HG03432 (cell line): ENCODE data around the gene SLC25A18.

ENCODE experiments used
- ATAC-seq: cut with Tn5 transposase; IDR thresholded peaks from one replicate; pipeline ENCODE4 v1.9.1; 2021; ENCODE audit warnings: mild to moderate bottlenecking, moderate library complexity; ENCODE audit not compliant: unreplicated experiment

The SLC25A18 gene

DNA sequence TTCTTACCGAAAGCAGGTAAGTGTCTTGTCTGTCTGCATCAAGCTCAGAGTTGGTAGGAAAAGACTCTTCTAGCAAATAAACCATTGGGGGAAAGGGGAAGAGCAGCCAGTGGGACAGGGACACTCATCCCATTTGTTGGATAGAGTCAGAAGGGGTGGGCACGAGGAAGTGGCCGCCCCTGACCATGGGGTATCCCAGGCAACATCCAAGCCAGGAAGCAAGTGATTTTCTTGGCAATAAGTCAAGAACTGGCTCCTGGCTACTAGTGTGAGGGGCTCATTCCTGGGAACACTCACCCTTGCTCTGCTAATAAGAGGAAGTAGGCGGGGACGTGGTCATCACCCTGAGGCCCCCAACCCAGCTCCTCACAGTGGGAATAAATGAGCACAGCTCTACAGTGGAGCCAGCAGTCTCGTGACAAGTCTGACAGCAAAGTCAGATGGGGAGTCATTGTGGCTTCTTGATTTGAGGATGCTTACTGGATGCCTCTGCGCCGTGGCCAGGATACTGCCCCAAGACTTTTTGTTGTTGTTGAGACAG lies 6.7 kb downstream of the SLC25A18 start:
- no peak for ATAC-seq

DNA sequence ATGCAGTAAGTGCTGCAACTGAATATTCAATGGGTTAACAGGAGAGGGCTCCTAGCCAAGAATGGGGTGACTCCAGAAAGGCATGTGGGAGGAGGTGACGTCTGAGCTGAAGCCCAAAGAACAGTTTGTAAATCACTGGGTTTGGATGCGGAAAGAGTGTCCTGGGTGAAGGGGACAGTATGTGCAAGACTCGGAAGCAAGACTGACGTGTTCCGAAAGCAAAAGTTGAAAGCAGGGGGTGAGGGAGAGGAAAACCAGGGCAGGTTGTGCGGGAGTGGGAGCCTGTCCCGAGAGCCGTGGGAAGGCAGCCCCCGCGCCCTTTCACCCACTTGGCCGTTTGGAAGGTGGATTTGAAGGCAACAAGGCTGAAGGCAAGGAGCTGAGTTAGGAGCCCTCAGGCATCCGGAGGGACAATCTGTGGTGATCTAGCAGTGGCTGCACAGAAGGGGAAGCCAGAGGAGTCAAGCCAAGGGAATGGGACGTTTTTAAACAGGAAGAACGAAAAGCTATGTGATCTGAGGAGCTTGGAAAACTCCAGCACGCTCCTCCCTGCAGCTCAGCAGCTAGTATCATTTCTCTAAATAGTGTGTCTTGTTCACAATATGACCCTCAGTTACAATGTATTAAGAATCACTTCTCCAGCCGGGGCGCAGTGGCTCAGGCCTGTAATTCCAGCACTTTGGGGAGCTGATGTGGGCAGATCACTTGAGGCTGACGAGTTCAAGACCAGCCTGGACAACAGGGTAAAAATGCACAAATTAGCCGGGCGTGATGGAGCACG lies 7.7 kb downstream of the SLC25A18 start:
- ATAC-seq = no peak

DNA sequence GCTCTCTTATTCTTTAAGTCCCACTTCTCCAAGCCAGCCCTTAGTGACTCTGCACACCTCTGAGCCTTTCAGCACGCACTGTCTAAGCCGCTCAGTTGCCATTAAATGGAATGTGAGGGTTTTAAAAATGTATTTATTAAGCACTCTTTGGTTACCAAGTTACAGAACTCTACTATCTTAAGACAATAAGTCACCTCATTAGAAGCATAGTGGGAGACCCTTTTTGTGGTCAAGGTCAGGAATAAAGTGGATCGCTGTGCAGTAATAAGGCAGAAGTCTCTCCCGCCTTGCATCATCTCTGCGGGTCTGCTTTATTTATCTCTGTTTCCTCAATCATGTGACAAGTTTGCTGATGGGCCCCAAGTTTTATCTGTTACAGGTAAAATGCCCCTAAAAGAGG lies 11.9 kb downstream of the SLC25A18 start:
- ATAC-seq = no peak

DNA sequence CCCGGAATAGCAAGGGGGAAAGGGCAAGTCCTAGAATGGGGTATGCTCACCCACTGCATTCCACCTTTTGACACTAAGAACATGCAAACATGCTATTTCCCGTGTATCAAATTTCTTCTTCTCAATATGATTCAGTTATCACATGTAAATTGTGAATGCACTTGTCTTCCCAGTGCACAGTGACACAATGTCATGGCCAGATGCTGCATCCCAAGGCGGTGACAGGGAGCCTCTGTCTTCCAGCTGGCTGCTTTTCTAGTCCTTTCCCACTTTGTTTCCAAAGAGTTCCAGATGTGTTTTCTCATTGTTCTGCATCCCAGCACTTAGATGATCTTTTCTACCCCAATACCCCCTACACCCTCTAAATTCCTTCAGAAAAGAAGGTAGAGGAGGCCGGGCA lies 12.4 kb downstream of the SLC25A18 start:
- no peak for ATAC-seq

DNA sequence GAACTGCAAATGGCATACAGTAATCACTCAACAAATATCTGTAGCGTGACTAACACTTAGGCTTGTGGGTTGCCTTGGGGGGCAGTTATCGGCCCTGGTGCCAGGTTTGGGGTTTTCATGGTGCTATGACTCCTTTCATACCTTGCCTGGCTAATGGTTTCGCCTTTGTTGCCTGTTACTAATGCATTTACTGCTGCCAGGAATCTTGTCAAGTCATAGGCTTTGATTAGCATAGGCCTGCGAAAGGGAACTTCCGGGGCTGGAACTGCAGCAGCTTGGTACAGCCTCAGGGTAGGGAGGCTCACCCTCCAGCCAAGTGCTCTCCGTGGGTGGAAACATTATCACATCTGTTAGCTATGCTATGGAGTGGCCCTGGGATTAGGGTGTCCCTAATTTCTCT lies 13.2 kb downstream of the SLC25A18 start:
- ATAC-seq = no peak

DNA sequence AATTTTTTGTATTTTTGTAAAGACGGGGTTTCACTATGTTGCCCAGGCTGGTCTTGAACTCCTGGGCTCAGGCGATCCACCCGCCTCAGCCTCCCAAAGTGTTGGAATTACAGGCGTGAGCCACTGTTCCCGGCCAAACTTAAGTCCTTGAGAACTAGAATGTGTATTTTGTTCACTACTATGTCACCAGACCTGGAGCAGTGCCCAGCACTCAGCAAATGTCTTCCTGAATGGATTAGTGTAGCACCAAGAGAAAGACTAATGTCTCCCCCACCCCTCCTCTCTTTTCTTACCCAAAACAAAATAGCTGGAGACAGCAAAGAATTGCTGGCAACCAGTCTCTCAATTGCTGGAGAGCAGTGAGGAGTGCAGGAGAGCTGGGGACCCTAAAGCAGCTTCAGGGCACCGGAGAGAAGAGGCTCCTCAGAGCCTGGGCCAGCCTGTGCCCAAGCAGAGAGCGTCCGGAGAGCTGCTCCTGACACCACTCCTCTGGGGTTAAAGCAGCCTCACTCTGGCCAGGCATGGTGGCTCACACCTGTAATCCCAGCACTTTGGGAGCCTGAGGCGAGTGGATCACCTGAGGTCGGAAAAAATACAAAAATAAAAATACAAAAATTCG lies 14.9 kb downstream of the SLC25A18 start:
- ATAC-seq = no peak

DNA sequence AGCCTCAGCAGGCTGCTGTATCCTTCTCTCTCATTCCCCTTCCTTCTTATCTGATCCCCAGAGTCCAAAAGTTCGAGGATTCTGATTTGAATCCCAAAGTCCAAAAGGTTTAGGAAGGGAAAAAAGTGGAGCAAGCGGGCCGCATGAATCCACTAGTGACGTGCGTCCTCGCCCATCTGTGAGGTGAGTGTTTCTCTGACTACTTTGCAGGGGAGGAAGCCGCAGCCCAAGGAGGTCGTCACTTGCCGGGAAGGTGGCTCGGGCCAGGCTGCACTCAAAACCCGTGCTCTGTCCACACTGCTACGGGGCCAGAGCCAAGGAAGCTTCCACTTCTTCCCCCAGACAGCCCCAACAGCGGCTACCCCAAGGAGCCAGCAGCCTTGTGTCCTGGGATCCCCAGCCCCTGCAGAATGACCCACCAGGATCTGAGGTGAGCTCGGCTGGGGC lies 16.3 kb downstream of the SLC25A18 start:
- ATAC-seq = no peak

DNA sequence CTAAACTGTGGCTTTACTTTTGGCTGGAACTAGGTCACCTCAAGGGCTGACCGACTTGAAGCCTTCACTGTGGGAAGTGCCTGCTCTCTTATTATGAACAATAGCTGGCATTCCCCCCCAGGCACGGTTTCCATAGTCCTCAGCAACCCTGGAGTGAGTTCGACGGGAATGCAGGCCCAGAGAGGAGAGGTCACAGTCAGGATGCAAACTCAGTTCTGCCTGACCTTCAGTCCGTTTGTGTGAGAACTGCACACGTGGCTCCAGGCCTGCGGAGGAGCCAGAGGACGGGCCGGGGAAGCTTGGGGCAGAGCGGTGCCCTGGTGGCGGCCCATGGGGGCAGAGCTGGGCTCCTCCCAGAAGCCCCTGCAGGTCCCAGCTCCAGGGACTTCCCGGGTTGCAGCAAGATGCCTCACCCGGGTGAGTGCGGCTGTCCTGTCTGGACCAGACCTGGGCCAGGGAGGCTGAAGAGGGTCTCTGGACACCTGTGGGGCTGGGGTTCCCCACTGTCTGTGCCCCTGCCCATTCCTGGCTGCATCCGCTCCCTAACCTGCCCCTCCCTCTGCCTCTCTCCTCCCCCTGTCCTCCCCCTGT lies 17.2 kb downstream of the SLC25A18 start:
- no peak for ATAC-seq

DNA sequence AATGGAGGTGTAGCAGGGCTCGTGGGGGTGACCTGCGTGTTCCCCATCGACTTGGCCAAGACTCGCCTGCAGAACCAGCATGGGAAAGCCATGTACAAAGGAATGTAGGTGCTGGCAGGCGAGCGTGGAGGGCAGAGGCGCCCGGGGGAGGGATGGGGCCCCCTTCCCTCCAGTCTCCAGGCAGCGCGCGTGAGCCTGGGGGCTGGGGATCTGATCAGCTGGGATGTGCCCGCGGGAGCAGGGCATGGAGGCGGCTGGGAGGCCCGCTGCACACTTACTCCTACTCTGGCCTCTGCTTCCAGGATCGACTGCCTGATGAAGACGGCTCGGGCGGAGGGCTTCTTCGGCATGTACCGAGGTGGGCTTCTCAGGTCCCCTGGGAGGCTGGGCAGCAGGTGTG lies 17.8 kb downstream of the SLC25A18 start:
- ATAC-seq = no peak

DNA sequence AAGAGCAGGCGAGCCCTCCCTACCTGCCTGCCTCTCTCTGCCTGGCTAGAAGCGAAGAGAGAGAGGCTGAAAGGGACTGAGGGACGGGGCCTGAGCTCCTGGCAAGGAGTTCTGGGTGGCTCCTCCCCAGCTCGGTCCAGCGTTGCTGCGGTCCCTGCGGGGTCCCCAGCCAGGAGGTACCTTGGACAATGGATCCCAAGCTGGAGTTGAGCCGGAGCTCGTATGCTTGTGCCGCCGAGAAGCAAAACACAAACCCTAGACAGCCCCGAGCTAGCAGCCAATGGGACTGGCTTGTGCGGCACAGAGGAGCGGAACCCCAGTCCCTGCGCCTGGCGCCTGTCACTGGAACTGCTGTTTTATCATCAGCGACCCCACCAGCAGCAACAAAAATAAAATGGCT lies 18.3 kb downstream of the SLC25A18 start:
- ATAC-seq = no peak

DNA sequence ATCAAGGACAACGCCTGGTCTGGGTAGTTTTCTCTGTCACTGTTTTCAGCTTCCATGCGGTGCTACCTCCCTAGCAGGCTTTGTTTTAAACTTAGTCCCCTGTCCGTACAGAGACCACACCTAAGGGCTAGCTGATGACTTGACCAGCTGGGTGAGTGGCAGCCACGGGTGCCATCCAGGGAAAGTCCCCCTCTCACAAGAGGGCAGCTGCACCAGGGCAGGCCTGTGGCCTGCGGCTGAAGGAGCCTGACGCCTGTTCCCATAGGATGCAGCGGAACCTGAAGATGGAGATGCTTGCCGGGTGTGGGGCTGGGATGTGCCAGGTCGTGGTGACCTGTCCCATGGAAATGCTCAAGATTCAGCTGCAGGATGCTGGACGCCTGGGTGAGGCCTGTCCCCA lies 19.9 kb downstream of the SLC25A18 start:
- no peak for ATAC-seq

DNA sequence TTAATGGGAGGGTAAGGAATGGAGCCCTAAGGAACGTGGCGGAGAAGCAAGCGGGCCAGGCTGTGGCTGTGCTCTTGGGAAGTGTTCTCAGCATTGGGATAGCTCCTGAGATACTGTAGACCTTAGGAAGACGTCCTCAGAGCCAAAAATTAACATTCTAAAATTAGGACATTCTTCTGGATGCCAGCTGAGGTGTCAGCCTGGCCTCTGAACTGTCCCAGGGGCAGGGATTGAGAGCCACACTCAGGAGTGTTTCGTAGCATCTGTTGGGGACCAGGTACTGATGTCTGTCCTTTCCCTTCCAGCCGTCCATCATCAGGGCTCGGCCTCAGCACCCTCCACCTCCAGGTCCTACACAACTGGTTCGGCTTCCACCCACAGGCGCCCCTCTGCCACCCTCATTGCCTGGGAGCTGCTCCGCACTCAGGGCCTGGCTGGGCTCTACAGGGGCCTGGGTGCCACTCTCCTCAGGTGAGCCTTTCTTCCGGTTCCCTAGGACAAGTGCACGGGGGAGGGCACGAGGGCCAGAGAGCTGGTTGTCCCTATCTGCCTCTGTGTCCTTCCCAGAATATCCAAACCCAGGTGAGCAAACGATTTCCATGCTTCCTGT lies 23.6 kb downstream of the SLC25A18 start:
- no peak for ATAC-seq

DNA sequence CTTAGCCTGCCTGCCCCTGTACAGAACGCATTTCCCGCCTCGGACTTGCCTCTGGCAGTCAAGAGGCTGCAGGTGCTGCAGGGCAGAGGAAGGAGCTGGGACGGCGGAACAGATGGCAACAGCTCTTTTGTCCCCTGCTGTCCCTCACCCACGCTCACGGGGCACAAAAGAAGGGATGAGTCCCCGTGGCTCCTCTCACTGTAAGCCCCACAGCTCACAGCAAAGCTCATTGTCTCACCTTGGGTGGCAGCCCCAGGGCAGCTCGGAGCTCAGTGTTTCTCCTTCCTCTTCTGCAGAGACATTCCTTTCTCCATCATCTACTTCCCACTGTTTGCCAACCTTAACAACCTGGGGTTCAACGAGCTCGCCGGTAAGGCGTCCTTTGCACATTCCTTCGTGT lies 24.3 kb downstream of the SLC25A18 start:
- ATAC-seq = no peak

DNA sequence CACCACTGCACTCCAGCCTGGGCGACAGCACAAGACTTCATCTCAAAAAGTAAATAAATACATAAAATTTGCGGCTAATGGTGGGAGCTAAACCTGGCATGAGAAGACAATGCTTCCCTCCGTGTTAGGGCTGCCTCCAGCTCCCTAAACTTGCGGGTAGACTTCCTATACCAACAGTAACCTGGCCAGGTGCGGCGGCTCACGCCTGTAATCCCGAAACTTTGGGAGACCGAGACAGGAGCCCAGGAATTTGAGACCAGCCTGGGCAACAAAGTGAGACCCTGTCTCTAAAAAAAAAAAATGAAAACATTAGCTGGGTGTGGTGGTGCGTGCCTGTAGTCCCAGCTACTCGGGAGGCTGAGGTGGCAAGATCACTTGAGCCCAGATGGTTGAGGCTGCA lies 25.3 kb downstream of the SLC25A18 start:
- no peak for ATAC-seq

DNA sequence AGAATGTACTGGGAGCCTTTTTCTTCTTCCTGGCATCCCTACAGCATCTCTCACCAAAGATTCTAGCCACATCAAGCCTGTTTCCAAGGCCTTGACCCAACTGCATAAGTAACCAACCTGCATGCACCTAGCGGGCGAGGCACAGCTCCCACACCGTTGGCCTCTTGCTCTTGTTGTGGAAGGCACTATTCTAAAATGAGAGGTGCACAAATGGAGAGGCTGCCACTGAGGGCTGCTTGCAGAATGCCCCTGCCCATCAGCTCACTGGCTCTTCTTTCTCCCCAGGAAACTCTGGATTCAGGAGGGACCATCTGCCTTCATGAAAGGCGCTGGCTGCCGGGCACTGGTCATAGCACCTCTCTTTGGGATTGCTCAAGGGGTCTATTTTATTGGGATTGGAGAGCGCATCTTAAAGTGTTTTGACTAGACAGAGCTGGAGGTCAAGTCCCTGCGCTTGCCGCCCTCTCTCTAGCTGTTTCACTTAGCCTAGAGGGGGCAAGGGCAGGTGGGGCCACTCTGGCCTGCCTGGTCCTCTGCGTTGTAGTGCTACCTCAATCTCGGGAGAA lies 26.6 kb downstream of the SLC25A18 start:
- no peak for ATAC-seq

DNA sequence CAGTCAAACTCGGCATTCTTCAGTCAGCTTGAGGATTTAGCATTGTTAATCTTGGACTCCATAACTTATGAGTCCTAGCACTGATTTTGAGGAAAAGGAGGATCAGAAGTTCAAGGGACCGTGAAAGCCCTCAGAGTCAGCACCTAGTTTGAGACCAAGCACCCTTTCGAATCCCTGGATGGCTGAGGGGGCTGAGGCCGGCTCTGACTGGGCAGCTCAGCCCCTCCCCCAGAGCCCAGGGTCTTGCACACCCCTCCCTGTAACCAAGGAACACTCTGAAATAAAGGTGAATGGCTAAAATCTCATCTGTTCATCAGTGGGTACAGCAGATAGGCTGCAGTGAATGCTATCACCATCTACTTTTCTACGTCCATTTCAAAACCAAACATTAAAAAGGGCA lies 27.3 kb downstream of the SLC25A18 start:
- ATAC-seq = no peak

DNA sequence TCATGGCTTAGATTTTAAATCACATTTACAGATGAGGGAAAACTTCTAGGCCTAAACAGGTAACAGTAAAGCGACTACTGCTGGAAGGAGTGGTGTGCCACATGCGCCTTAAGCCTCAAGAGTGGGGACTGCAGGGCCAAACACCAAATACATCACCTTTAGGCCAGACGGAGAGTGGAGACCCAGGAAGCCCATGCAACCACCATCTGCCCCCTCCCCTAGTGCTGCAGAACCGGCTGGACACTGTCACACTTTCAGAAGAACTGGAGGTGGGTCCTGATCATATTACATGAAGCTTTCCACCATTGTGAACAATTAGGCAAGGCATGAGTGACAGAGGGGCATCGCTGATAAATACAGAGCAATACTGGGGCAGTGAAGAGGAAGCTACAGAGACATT lies 28.9 kb downstream of the SLC25A18 start:
- ATAC-seq = no peak

DNA sequence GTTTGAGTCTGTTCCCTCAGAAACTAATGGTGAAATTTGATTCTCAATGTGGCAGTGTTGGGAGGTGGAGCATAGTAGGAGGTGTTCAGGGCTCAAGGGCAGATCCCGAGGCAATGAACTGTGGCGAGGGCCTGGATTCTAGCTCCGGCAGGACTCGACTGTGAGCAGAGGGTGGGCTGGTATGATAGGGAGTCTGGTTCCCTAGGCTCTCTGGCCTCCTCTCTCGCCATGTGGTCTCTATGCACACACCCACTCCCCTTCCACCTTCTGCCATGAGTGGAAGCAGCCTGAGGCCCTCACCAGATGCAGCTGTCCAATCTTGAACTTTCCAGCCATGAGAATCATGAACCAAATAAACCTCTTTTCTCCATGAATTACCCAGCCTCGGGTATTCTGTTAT lies 32.9 kb downstream of the SLC25A18 start:
- no peak for ATAC-seq

DNA sequence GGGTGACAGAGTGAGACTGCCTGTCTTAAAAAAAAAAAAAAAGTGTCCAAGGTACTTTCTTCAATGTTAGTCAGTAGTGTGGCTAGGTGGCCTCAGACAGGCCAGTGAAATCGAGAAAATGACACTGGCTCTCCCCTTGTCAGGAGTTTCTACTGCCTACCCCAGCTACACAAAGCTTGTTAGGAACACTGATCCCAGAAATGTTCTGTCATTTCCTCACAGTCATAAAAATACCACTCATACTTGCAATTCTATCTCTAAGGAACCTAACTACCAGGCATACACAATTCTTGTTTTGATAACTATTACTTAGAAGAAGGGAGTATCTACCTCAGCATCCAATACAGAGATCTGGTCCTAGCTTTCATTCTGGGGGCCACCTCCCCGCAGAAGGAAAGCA lies 33.9 kb downstream of the SLC25A18 start:
- no peak for ATAC-seq

DNA sequence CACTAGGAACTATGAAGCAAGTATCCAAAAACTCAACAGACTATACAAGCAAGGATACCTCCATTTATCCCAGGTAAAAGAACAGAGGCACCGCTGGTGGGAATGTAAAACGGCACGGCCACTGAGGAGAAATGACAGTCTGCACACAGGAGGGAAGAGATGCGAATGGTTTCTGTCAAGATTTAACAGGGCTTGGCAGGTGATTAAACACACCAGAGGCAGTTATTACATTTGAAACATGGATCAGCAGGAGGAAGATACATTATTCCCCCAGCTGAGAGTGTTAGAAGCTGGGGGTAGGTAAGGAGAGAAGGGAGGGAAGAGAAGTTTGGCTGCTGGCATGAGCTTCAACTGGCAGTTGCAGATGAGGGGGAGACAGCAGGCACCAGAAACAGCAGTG lies 35.0 kb downstream of the SLC25A18 start:
- no peak for ATAC-seq

DNA sequence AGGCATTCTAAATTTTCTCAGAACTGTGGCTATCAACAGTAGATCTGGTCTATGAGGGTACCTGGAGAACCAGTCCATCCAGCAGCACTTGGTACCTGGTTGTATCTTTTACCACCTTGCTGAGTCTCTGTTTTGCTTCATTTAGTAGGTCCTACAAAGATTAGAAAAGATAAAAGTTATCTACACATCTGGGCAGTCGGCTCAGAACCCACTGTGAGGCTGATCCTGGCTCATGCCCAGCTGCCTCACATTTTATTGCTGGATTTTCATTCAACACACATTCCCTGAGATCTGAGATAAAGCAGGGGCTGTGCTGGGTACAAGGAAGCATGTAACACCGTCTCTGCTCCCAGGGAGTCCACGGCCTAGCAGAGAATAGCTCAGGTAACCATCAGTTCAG lies 37.7 kb downstream of the SLC25A18 start:
- ATAC-seq = no peak
